GM21786 (cell line): Measurements from ENCODE around the gene HHATL.

Source experiments
- ATAC-seq: cut with Tn5 transposase; IDR thresholded peaks from one replicate; pipeline ENCODE4 v1.9.1; 2021; ENCODE audit not compliant: unreplicated experiment

HHATL gene

GRCh38 chr3:42666577-42666998, 36.0 kb downstream of the HHATL start:
- ATAC-seq: no peak

GRCh38 chr3:42666022-42666421, 36.6 kb downstream of the HHATL start:
- no peak for ATAC-seq

GRCh38 chr3:42665050-42665878, 37.3 kb downstream of the HHATL start:
- no peak for ATAC-seq

GRCh38 chr3:42664438-42664803, 38.2 kb downstream of the HHATL start:
- no peak for ATAC-seq

- no peak for ATAC-seq
These were observed 38.8 kb downstream of the HHATL start for GRCh38 chr3:42663581-42664437.

GRCh38 chr3:42662813-42663535, 39.6 kb downstream of the HHATL start:
- no peak for ATAC-seq

- ATAC-seq: no peak
These were observed 40.4 kb downstream of the HHATL start for GRCh38 chr3:42662037-42662812.

- ATAC-seq: no peak
These were observed 41.0 kb downstream of the HHATL start for GRCh38 chr3:42661593-42662022.

GRCh38 chr3:42660898-42661297, 41.7 kb downstream of the HHATL start:
- ATAC-seq: no peak

- no peak for ATAC-seq
These were observed 42.4 kb downstream of the HHATL start for GRCh38 chr3:42660131-42660715.

- no peak for ATAC-seq
These were observed 43.0 kb downstream of the HHATL start for GRCh38 chr3:42659451-42660130.

GRCh38 chr3:42658771-42659390, 43.7 kb downstream of the HHATL start:
- ATAC-seq: no peak

GRCh38 chr3:42658091-42658770, 44.4 kb downstream of the HHATL start:
- ATAC-seq: no peak

- no peak for ATAC-seq
These were observed 44.9 kb downstream of the HHATL start for GRCh38 chr3:42657675-42658074.

- ATAC-seq: no peak
These were observed 45.7 kb downstream of the HHATL start for GRCh38 chr3:42656680-42657610.

GRCh38 chr3:42655980-42656679, 46.5 kb downstream of the HHATL start:
- ATAC-seq: no peak

GRCh38 chr3:42655331-42655888, 47.2 kb downstream of the HHATL start:
- no peak for ATAC-seq
